IMR-90 (cell line): ENCODE measurements around the gene RMI1. TPM values are rescaled to one million over a fixed set of nuclear protein-coding genes. Genes with fewer than 3 reads are reported as not detected.
A peak's percentile ranks its signal among the peaks of the same experiment; 100 is the strongest.

Experiments
- ATAC-seq: fragments of 200-7000 bp; cut with Tn5 transposase; 2 replicates; pipeline ENCODE4 v1.9.1; 2020; ENCODE audit warnings: low read depth, mild to moderate bottlenecking, moderate library complexity
- BruUV-seq: library from RNA; stranded (reverse); fragments of 400-500 nt; replicated peaks from 2 replicates; lab custom pipeline; 2021; lab: Mats Ljungman, UMichigan
- CTCF ChIA-PET: fragments of 300-600 bp; formaldehyde crosslinking; extraction: SDS; loops from one replicate; lab custom pipeline; 2021; ENCODE audit warnings: antibody characterized with exemption; lab: Yijun Ruan, JAX
- POLR2A ChIA-PET: fragments of 300-600 bp; sonication (Branson Sonifier 250); formaldehyde crosslinking; loops from one replicate; lab custom pipeline; 2022; ENCODE audit warnings: antibody characterized with exemption; ENCODE audit not compliant: unreplicated experiment; lab: Charles Lee
- DNase-seq: peaks from one replicate; pipeline ENCODE4 v3.0.0; 2013
- H2AFZ ChIP-seq: replicated peaks from 2 replicates; pipeline ENCODE3; 2013; ENCODE audit warnings: low read length, mild to moderate bottlenecking; ENCODE audit not compliant: poor library complexity
- H2AK5ac ChIP-seq: 2 replicates; pipeline ENCODE4 v1.6.1; 2013; ENCODE audit warnings: low read depth, low read length, inconsistent platforms
- H2AK9ac ChIP-seq: replicated peaks from 2 replicates; pipeline ENCODE3; 2013; ENCODE audit warnings: mild to moderate bottlenecking, low read depth, low read length, moderate library complexity; ENCODE audit not compliant: poor library complexity
- H2BK120ac ChIP-seq: 2 replicates; pipeline ENCODE4 v1.6.1; 2013; ENCODE audit warnings: low read depth, low read length, inconsistent platforms
- H2BK15ac ChIP-seq: 3 replicates; pipeline ENCODE4 v1.6.1; 2013; ENCODE audit warnings: low read depth, low read length, inconsistent platforms
- H2BK20ac ChIP-seq: 2 replicates; pipeline ENCODE4 v1.6.1; 2013; ENCODE audit warnings: low read depth, mild to moderate bottlenecking, inconsistent platforms, low read length, moderate library complexity
- H2BK5ac ChIP-seq: 2 replicates; pipeline ENCODE4 v1.6.1; 2013; ENCODE audit warnings: mild to moderate bottlenecking, low read depth, low read length, inconsistent platforms; ENCODE audit not compliant: poor library complexity, severe bottlenecking
- H3K14ac ChIP-seq: replicated peaks from 2 replicates; pipeline ENCODE4 v1.6.1; 2013; ENCODE audit warnings: low read depth, low read length, inconsistent platforms
- H3K18ac ChIP-seq: 2 replicates; pipeline ENCODE4 v1.6.1; 2013; ENCODE audit warnings: low read depth, low read length, control low read depth
- H3K23ac ChIP-seq: 2 replicates; pipeline ENCODE4 v1.6.1; 2013; ENCODE audit warnings: low read depth, low read length, inconsistent platforms
- H3K27ac ChIP-seq: 2 replicates; pipeline ENCODE4 v1.5.1; 2013; ENCODE audit warnings: mild to moderate bottlenecking, control low read depth, low read length; ENCODE audit not compliant: insufficient read depth
- H3K27me3 ChIP-seq: 2 replicates; pipeline ENCODE4 v1.6.1; 2013; ENCODE audit warnings: low read length; ENCODE audit not compliant: control insufficient read depth, insufficient read depth
- H3K36me3 ChIP-seq: 2 replicates; pipeline ENCODE4 v1.6.1; 2013; ENCODE audit warnings: low read length, mixed read lengths; ENCODE audit not compliant: control insufficient read depth, insufficient read depth
- H3K4ac ChIP-seq: 2 replicates; pipeline ENCODE4 v1.6.1; 2013; ENCODE audit warnings: low read depth, low read length, inconsistent platforms
- H3K4me1 ChIP-seq: 2 replicates; pipeline ENCODE4 v1.6.1; 2013; ENCODE audit warnings: low read length, mixed read lengths; ENCODE audit not compliant: control insufficient read depth, insufficient read depth
- H3K4me2 ChIP-seq: 2 replicates; pipeline ENCODE4 v1.6.1; 2013; ENCODE audit warnings: low read depth, mild to moderate bottlenecking, control low read depth, low read length, moderate library complexity
- H3K4me3 ChIP-seq: 2 replicates; pipeline ENCODE4 v1.5.1; 2013; ENCODE audit warnings: low read depth, mild to moderate bottlenecking, control low read depth, low read length, moderate library complexity; ENCODE audit not compliant: insufficient read depth
- H3K56ac ChIP-seq: 2 replicates; pipeline ENCODE4 v1.6.1; 2013; ENCODE audit warnings: low read length, inconsistent platforms; ENCODE audit not compliant: insufficient read depth; ENCODE audit errors: extremely low read depth
- H3K79me1 ChIP-seq, 2 experiments: 2 replicates each; pipeline ENCODE4 v1.6.1; 2013; ENCODE audit warnings: low read length in 2 of 2, inconsistent platforms in 1 of 2, low read depth in 1 of 2
- H3K9ac ChIP-seq: 2 replicates; pipeline ENCODE4 v1.6.1; 2013; ENCODE audit warnings: low read depth, low read length, control low read depth
- H3K9me1 ChIP-seq: 2 replicates; pipeline ENCODE4 v1.6.1; 2013; ENCODE audit warnings: low read length, inconsistent platforms; ENCODE audit not compliant: insufficient read depth
- H3K9me3 ChIP-seq: 2 replicates; pipeline ENCODE4 v1.6.1; 2013; ENCODE audit warnings: low read length; ENCODE audit not compliant: control insufficient read depth, insufficient read depth
- H4K20me1 ChIP-seq: 2 replicates; pipeline ENCODE4 v1.6.1; 2013; ENCODE audit warnings: low read length, inconsistent platforms; ENCODE audit not compliant: insufficient read depth
- H4K5ac ChIP-seq: 2 replicates; pipeline ENCODE4 v1.6.1; 2013; ENCODE audit warnings: mild to moderate bottlenecking, low read depth, low read length, control low read depth
- H4K8ac ChIP-seq, 2 experiments: 2 replicates each; pipeline ENCODE4 v1.6.1; 2013; ENCODE audit warnings: low read depth in 2 of 2, low read length in 2 of 2, control low read depth in 1 of 2, inconsistent platforms in 1 of 2
- H4K91ac ChIP-seq: 2 replicates; pipeline ENCODE4 v1.6.1; 2013; ENCODE audit warnings: low read depth, low read length, inconsistent platforms; ENCODE audit not compliant: insufficient read depth
- CEBPB ChIP-seq: IDR thresholded peaks from 2 replicates; pipeline ENCODE4 v1.6.1; 2012; ENCODE audit warnings: low read depth, low read length, improper control_type of control experiment
- CHD1 ChIP-seq: IDR thresholded peaks from 2 replicates; pipeline ENCODE4 v1.6.1; 2012; ENCODE audit warnings: low read depth, low read length, improper control_type of control experiment
- CTCF ChIP-seq: conservative IDR thresholded peaks from 2 replicates; pipeline ENCODE4 v1.5.1; 2012; ENCODE audit warnings: mild to moderate bottlenecking, low read depth, low read length, improper control_type of control experiment
- ELK1 ChIP-seq: fragments of 150-350 bp; IDR thresholded peaks from 2 replicates; pipeline ENCODE4 v1.6.1; 2016; ENCODE audit warnings: low read depth, mild to moderate bottlenecking, low read length, moderate library complexity, borderline replicate concordance
- FOS ChIP-seq: fragments of 150-350 bp; IDR thresholded peaks from 2 replicates; pipeline ENCODE4 v1.6.1; 2016; ENCODE audit warnings: low read depth, low read length
- MAFK ChIP-seq: IDR thresholded peaks from 2 replicates; pipeline ENCODE4 v1.6.1; 2012; ENCODE audit warnings: low read depth, low read length, improper control_type of control experiment
- MAZ ChIP-seq: IDR thresholded peaks from 2 replicates; pipeline ENCODE4 v1.6.1; 2012; ENCODE audit warnings: low read depth, mild to moderate bottlenecking, low read length, improper control_type of control experiment, moderate library complexity, borderline replicate concordance
- MXI1 ChIP-seq: IDR thresholded peaks from 2 replicates; pipeline ENCODE4 v1.6.1; 2012; ENCODE audit warnings: low read depth, mild to moderate bottlenecking, low read length, moderate library complexity, borderline replicate concordance
- NFE2L2 ChIP-seq: fragments of 150-350 bp; IDR thresholded peaks from 2 replicates; pipeline ENCODE4 v1.6.1; 2016; ENCODE audit warnings: low read depth, mild to moderate bottlenecking, low read length
- POLR2A ChIP-seq: IDR thresholded peaks from 2 replicates; pipeline ENCODE4 v1.6.1; 2012; ENCODE audit warnings: mild to moderate bottlenecking, low read depth, low read length
- RAD21 ChIP-seq: IDR thresholded peaks from 2 replicates; pipeline ENCODE4 v1.6.1; 2012; ENCODE audit warnings: low read length, improper control_type of control experiment
- RCOR1 ChIP-seq: IDR thresholded peaks from 2 replicates; pipeline ENCODE4 v1.6.1; 2012; ENCODE audit warnings: mild to moderate bottlenecking, low read length, improper control_type of control experiment; ENCODE audit not compliant: insufficient replicate concordance
- USF2 ChIP-seq: fragments of 150-350 bp; IDR thresholded peaks from 2 replicates; pipeline ENCODE4 v1.6.1; 2017; ENCODE audit warnings: mild to moderate bottlenecking, antibody characterized with exemption, low read length, low read depth
- WGBS, 2 experiments: methylation state at CpG; one replicate each; pipeline versions ENCODE4 v1.1.5 to v1.1.7; 2013; ENCODE audit warnings: missing lambda C conversion rate in 2 of 2; ENCODE audit not compliant: insufficient read length in 1 of 2; ENCODE audit errors: extremely low coverage in 2 of 2; 5-methylcytosine and 5-hydroxymethylcytosine counted together
- dilution Hi-C: fragments of 300-500 bp; cut with HindIII; formaldehyde crosslinking; loops from one replicate; pipeline ENCODE4 v1.14.3; 2018; ENCODE audit warnings: low sequenced_read_pairs; ENCODE audit not compliant: unreplicated experiment
- in situ Hi-C: fragments of 300-500 bp; cut with MboI; formaldehyde crosslinking; loops from 3 replicates; pipeline ENCODE4 v1.14.3; 2019; ENCODE audit warnings: low sequenced_read_pairs, inconsistent platforms, mixed read lengths
- intact Hi-C: fragments of 100-400 bp; cut with micrococcal nuclease; formaldehyde crosslinking; loops from 2 replicates; pipeline ENCODE4 v1.10.0; 2022
- polyA plus RNA-seq, 3 experiments: library from polyadenylated mRNA; depleted of rRNA; stranded (reverse); fragments of >200 nt; gene quantifications; 2 replicates each; pipeline ENCODE4 v1.2.3, GENCODE V29; 2012; ENCODE audit warnings: low replicate concordance in 1 of 3
- total RNA-seq: library from RNA; depleted of rRNA; stranded (reverse); fragments of >200 nt; gene quantifications from 2 replicates; pipeline ENCODE4 v1.2.3, GENCODE V29; 2012

Gene RMI1
- total and polyA plus RNA-seq, 2 of the 4 experiments (the other 2 are of a cell fraction): 4.4 to 6.8 TPM

GRCh38 chr9:83980395-83981125 lies at the start of gene RMI1 (continued):
- TF ChIP-seq CHD1 (no peak), CTCF (0 out of 2 replicates have a peak, but pooled peaks have one; percentile 13), POLR2A (peak; percentile 95)

- H3K14ac ChIP-seq: no peak overlapping the region
- CTCF ChIA-PET: interaction anchor here (0.8 kb wide), 1 partner anchor 91 kb away, joined by 3 read pairs; no protein-coding TSS in a partner anchor
- TF ChIP-seq MAZ (no peak), MAFK (no peak), RAD21 (no peak), USF2 (no peak), CHD1 (no peak), FOS (no peak), CEBPB (no peak), MXI1 (no peak), NFE2L2 (no peak), POLR2A (no peak), RCOR1 (no peak), ELK1 (no peak)
Measured at GRCh38 chr9:83930881-83931280, 49.7 kb upstream of the RMI1 start.

More at GRCh38 chr9:83930881-83931280, 49.7 kb upstream of the RMI1 start:
- Histone ChIP-seq H2AFZ (no peak overlapping the region), H3K27me3 (no peaks in the 10 kb centered on the region), H3K23ac (no peak overlapping the region), H4K91ac (no peak overlapping the region), H3K4me2 (no peak overlapping the region), H3K9me3 (no peaks in the 10 kb centered on the region), H3K27ac (no peak overlapping the region), H3K36me3 (no peaks in the 10 kb centered on the region), H3K9ac (no peak overlapping the region), H4K8ac (no peak overlapping the region), H2AK5ac (no peak overlapping the region), H3K79me1 (no peaks in the 10 kb centered on the region), H4K5ac (no peak overlapping the region), H2BK5ac (no peak overlapping the region), H3K56ac (no peak overlapping the region), H3K9me1 (peaks cover 2% of the 10 kb centered on the region; the same call in 1 of the 2 replicates), H2BK20ac (no peak overlapping the region), H2AK9ac (no peak overlapping the region), H2BK120ac (no peak overlapping the region), H3K4me3 (no peak overlapping the region), H3K4ac (no peak overlapping the region), H2BK15ac (no peak overlapping the region), H3K18ac (no peak overlapping the region), H4K20me1 (no peaks in the 10 kb centered on the region), H3K4me1 (peaks cover 4% of the 10 kb centered on the region)
- in situ Hi-C loops (no loop called here), dilution Hi-C loops (no loop called here), intact Hi-C loops (loop anchor here (10.0 kb wide), 1 partner anchor 1684 kb away; no protein-coding TSS in a partner anchor)
- POLR2A ChIA-PET: no interaction called here
- 100% methylated on average over 1 of the region's 5 CpGs; no CpG with 5 or more reads in 1 of the 2 experiments for WGBS, 2 experiments
- no peak for ATAC-seq
- BruUV-seq: no TSS peak
- DNase-seq: no peak
